MM.1S (cell line): ENCODE measurements around the gene C3.
"Not testable (repeated sequence)": the region's sequence is repeated elsewhere in the genome, so short reads cannot be mapped to it uniquely, and the experiment has no call there.

ENCODE experiments used
- DNase-seq: peaks from one replicate; pipeline ENCODE4 v3.0.0-alpha.2; 2015
- H2AFZ ChIP-seq: fragments of 300-600 bp; sonication (generic); 2 replicates; pipeline ENCODE4 v1.6.0; 2016; ENCODE audit warnings: antibody characterized with exemption, low read length
- H3F3A ChIP-seq: fragments of 300-600 bp; sonication (generic); 2 replicates; pipeline ENCODE4 v1.6.1; 2016; ENCODE audit warnings: mild to moderate bottlenecking, antibody characterized with exemption, low read length, moderate library complexity, mixed read lengths; ENCODE audit not compliant: insufficient read depth
- H3K27ac ChIP-seq: fragments of 300-600 bp; sonication (generic); 2 replicates; pipeline ENCODE4 v1.5.1; 2016; ENCODE audit warnings: mild to moderate bottlenecking, low read length
- H3K27me3 ChIP-seq: fragments of 300-600 bp; sonication (generic); replicated peaks from 2 replicates; pipeline ENCODE4 v1.6.0; 2016; ENCODE audit warnings: low read length; ENCODE audit not compliant: insufficient read depth
- H3K36me3 ChIP-seq: fragments of 300-600 bp; sonication (generic); replicated peaks from 2 replicates; pipeline ENCODE4 v1.6.1; 2016; ENCODE audit warnings: mild to moderate bottlenecking, low read length, mixed read lengths; ENCODE audit not compliant: insufficient read depth
- H3K4me1 ChIP-seq: fragments of 300-600 bp; sonication (generic); 2 replicates; pipeline ENCODE4 v1.6.1; 2016; ENCODE audit warnings: low read length, mixed read lengths
- H3K4me2 ChIP-seq: fragments of 300-600 bp; sonication (generic); 2 replicates; pipeline ENCODE4 v1.6.0; 2016; ENCODE audit warnings: low read depth, low read length
- H3K4me3 ChIP-seq: fragments of 300-600 bp; sonication (generic); 2 replicates; pipeline ENCODE4 v1.5.1; 2016; ENCODE audit warnings: low read length, mixed read lengths
- H3K79me2 ChIP-seq: fragments of 300-600 bp; sonication (generic); 2 replicates; pipeline ENCODE4 v1.6.1; 2016; ENCODE audit warnings: mixed run types, low read length, mixed read lengths
- H3K9ac ChIP-seq: fragments of 300-600 bp; sonication (generic); 2 replicates; pipeline ENCODE4 v1.6.1; 2016; ENCODE audit warnings: low read length, mixed read lengths
- H3K9me2 ChIP-seq: fragments of 300-600 bp; sonication (generic); replicated peaks from 2 replicates; pipeline ENCODE4 v1.6.1; 2016; ENCODE audit warnings: mild to moderate bottlenecking, low read length, mixed read lengths; ENCODE audit not compliant: insufficient read depth
- H3K9me3 ChIP-seq: fragments of 300-600 bp; sonication (generic); replicated peaks from 2 replicates; pipeline ENCODE4 v1.6.1; 2016; ENCODE audit warnings: mild to moderate bottlenecking, low read length, mixed read lengths; ENCODE audit not compliant: insufficient read depth
- H4K20me1 ChIP-seq: fragments of 300-600 bp; sonication (generic); 2 replicates; pipeline ENCODE4 v1.6.1; 2016; ENCODE audit warnings: mild to moderate bottlenecking, low read length, moderate library complexity, mixed read lengths; ENCODE audit not compliant: insufficient read depth
- EZH2 ChIP-seq: fragments of 300-600 bp; sonication (generic); optimal IDR thresholded peaks from 2 replicates; pipeline ENCODE3; 2017; ENCODE audit warnings: low read depth, mild to moderate bottlenecking, antibody characterized with exemption, low read length, mixed read lengths
- EZH2phosphoT487 ChIP-seq: fragments of 300-600 bp; sonication (generic); IDR thresholded peaks from 2 replicates; pipeline ENCODE4 v1.6.1; 2018; ENCODE audit warnings: antibody characterized with exemption, low read length
- TF ChIP-seq, protein P1 (sequence below): fragments of 300-600 bp; sonication (generic); IDR thresholded peaks from 2 replicates; pipeline ENCODE4 v1.5.1; 2016; ENCODE audit warnings: antibody characterized with exemption, low read length, mixed read lengths

C3 gene

DNA sequence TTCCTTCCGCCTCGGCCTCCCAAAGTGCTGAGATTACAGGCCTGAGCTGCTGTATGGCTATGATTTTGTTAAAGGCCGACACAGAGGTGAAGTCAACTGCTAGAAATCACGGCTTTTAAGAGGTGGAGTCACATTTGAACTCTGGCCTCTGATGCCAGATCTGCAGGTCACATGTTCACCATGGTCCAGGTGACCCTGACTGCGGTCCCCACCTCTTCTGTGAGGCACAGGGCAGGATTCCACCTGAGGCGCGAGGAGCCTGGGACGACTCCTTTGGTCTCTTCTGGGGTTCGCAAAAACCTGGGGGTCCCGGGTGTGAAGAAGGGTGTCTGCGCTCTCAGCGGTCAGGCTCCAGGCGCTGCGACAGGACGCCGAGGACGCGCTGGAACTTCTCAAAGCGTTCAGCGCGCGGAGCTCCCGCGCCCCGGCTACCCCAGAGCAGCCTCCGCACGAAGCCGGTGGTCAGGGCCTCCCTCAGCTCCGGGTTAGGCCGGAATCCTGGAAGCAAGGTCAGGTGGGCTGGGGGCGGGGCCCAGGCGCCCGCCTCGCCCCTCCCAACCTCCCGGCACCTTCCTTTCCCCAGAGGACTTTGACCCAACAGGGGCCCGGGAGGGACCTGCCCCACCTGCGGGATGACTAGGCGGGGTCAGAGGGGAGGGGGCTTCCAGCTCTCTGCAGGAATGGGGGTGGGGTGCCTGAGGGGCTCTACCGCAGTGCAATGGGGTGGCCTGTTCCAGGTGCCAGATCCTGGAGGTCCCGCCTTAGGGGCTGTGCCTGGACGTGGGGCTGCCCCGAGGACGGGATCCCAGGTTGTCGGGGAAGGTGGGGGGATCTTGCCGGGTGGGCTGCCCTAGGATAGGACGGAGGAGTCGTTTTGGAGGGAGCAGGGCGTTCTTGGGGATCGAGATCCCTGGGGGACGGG lies 32.1 kb upstream of the C3 start:
- H3F3A ChIP-seq, result peaks cover 10% of the 10 kb centered on the region; the same call in 1 of the 2 replicates
- no peak overlapping the region for H3K9ac ChIP-seq
- H3K4me3 ChIP-seq, result no peak overlapping the region
- H3K9me3 ChIP-seq, result no peaks in the 10 kb centered on the region
- peaks cover 24% of the 10 kb centered on the region for H3K36me3 ChIP-seq
- no peak for DNase-seq
- no peaks in the 10 kb centered on the region for H3K4me1 ChIP-seq
- H3K27me3 ChIP-seq, result no peaks in the 10 kb centered on the region
- H2AFZ ChIP-seq, result no peak overlapping the region
- H3K79me2 ChIP-seq, result no peaks in the 10 kb centered on the region
- no peak overlapping the region for H3K27ac ChIP-seq
- no peak overlapping the region for H3K4me2 ChIP-seq
- no peak for TF ChIP-seq EZH2
- TF ChIP-seq, protein P1, sequence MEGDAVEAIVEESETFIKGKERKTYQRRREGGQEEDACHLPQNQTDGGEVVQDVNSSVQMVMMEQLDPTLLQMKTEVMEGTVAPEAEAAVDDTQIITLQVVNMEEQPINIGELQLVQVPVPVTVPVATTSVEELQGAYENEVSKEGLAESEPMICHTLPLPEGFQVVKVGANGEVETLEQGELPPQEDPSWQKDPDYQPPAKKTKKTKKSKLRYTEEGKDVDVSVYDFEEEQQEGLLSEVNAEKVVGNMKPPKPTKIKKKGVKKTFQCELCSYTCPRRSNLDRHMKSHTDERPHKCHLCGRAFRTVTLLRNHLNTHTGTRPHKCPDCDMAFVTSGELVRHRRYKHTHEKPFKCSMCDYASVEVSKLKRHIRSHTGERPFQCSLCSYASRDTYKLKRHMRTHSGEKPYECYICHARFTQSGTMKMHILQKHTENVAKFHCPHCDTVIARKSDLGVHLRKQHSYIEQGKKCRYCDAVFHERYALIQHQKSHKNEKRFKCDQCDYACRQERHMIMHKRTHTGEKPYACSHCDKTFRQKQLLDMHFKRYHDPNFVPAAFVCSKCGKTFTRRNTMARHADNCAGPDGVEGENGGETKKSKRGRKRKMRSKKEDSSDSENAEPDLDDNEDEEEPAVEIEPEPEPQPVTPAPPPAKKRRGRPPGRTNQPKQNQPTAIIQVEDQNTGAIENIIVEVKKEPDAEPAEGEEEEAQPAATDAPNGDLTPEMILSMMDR, result no peak
- TF ChIP-seq EZH2phosphoT487, result no peak
- no peaks in the 10 kb centered on the region for H4K20me1 ChIP-seq
- no peaks in the 10 kb centered on the region for H3K9me2 ChIP-seq

DNA sequence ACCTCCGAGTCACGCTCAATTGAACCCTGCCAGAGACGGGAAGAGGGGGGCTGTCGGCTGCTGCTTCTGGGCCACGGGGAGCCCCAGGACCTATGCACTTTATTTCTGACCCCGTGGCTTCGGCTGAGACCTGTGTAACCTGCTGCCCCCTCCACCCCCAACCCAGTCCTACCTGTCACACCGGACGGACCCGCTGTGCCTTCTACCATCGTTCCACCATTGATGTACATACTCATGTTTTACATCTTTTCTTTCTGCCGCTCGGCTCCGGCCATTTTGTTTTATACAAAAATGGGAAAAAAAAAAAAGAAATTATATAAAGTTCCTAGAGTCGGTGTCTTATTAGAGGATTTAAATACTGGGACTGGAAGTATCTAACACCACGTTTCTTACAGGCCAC lies 30.7 kb upstream of the C3 start:
- H3K27me3 ChIP-seq, result no peaks in the 10 kb centered on the region
- H2AFZ ChIP-seq, result no peak overlapping the region
- H3K4me3 ChIP-seq, result no peak overlapping the region
- no peak for DNase-seq
- H4K20me1 ChIP-seq, result no peaks in the 10 kb centered on the region
- H3K27ac ChIP-seq, result no peak overlapping the region
- H3K9me3 ChIP-seq, result no peaks in the 10 kb centered on the region
- H3K79me2 ChIP-seq, result no peaks in the 10 kb centered on the region
- no peak overlapping the region for H3K9ac ChIP-seq
- H3K4me2 ChIP-seq, result no peak overlapping the region
- no peak for TF ChIP-seq EZH2
- no peak for TF ChIP-seq EZH2phosphoT487
- TF ChIP-seq, protein P1, result no peak
- H3K9me2 ChIP-seq, result no peaks in the 10 kb centered on the region
- peaks cover 13% of the 10 kb centered on the region; the same call in 1 of the 2 replicates for H3F3A ChIP-seq
- no peaks in the 10 kb centered on the region for H3K4me1 ChIP-seq
- peaks cover 32% of the 10 kb centered on the region for H3K36me3 ChIP-seq

DNA sequence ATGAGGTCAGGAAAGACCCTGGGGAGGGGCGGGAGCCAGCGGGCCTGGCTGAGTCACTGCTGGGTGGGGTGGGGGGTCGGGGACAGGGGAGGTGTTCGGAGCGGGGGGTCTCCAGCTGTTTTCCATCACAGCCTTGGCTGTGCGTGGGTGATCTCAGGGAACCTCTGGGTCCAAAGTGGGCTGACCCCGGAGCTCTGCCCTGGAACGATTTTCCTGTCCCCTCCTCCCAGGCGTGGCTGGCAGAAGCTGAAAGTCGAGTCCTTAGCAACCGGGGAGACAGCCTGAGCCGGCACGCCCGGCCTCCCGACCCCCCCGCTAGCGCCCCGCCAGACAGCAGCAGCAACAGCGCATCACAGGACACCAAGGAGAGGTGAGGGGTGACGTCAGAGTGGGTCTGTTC lies 29.6 kb upstream of the C3 start:
- DNase-seq, result no peak

DNA sequence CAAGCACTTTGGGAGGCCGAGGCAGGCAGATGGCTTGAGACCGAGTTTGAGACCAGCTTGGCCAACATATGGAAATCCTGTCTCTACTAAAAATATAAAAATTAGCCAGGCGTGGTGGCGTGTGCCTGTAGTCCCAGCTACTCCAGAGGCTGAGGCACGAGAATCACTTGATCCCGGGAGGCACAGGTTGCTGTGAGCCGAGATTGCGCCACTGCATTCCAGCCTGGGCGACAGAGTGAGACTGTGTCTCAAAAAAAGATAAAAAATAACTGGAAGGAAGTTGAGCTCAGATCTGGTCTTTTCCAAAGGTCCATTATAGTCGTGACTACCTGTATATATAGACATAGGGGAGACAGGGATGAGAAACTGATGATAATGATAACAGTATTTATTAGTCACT lies 28.1 kb upstream of the C3 start:
- not testable (repeated sequence) for H3K4me3 ChIP-seq, H4K20me1 ChIP-seq, H3K4me2 ChIP-seq, H2AFZ ChIP-seq, H3K9me3 ChIP-seq, H3K9me2 ChIP-seq, H3K4me1 ChIP-seq, H3K9ac ChIP-seq, H3K27me3 ChIP-seq, DNase-seq, H3K27ac ChIP-seq, H3K79me2 ChIP-seq
- Histone ChIP-seq H3F3A (peaks cover 13% of the 10 kb centered on the region; the same call in 1 of the 2 replicates), H3K36me3 (peaks cover 36% of the 10 kb centered on the region)

More for the DNA sequence above, 29.6 kb upstream of the C3 start:
- Histone ChIP-seq H2AFZ (no peak overlapping the region), H3K9me3 (no peaks in the 10 kb centered on the region), H3F3A (peaks cover 13% of the 10 kb centered on the region; the same call in 1 of the 2 replicates), H3K79me2 (no peaks in the 10 kb centered on the region), H3K4me3 (no peak overlapping the region), H3K4me1 (no peaks in the 10 kb centered on the region), H3K36me3 (peaks cover 37% of the 10 kb centered on the region), H3K4me2 (no peak overlapping the region), H3K27ac (no peak overlapping the region), H3K9ac (no peak overlapping the region), H3K9me2 (no peaks in the 10 kb centered on the region), H4K20me1 (no peaks in the 10 kb centered on the region), H3K27me3 (no peaks in the 10 kb centered on the region)
- no peak for TF ChIP-seq EZH2
- TF ChIP-seq, protein P1, result no peak
- TF ChIP-seq EZH2phosphoT487, result no peak
